ENCODE data around the gene RASL10A. TPM values are rescaled to one million over a fixed set of nuclear protein-coding genes. Genes with fewer than 3 reads are reported as not detected.

RASL10A gene
- total and polyA plus RNA-seq, 4 experiments from 2014 or later = 0.36 to 0.79 TPM; not detected in 2

GRCh38 chr22:29290061-29290460, 25.4 kb downstream of the RASL10A start:
- DNase-seq = no peak
- peaks cover 59 to 93% of the 10 kb centered on the region in 2 donors for H3K36me3 Mint-ChIP-seq
- H3K27me3 ChIP-seq (ENCODE audit: insufficient read depth, low read length) = no peaks in the 10 kb centered on the region
- ChIA-PET CTCF (ENCODE audit: partially characterized antibody) (no interaction called here), POLR2A (ENCODE audit: partially characterized antibody) (no interaction called here)
- H3K9me3 Mint-ChIP-seq = no peaks in the 10 kb centered on the region
- H3K36me3 ChIP-seq (ENCODE audit: insufficient read depth, low read length) = peaks cover 84% of the 10 kb centered on the region
- H3K27me3 Mint-ChIP-seq = no peaks in the 10 kb centered on the region
- H3K27ac ChIP-seq (ENCODE audit: low read depth, low read length) = no peak overlapping the region
- H3K4me3 Mint-ChIP-seq = no peak overlapping the region
- no peak overlapping the region for H3K4me3 ChIP-seq (ENCODE audit: low read length in 2 of 2)
- H3K27ac Mint-ChIP-seq = no peak overlapping the region
- no peaks in the 10 kb centered on the region for H3K4me1 ChIP-seq (ENCODE audit: insufficient read depth, low read length)
- peaks cover 10 to 21% (median 11%) of the 10 kb centered on the region in 4 donors for H3K4me1 Mint-ChIP-seq
- intact Hi-C loops (cut with micrococcal nuclease) = no loop called here
- no peaks in the 10 kb centered on the region for H3K9me3 ChIP-seq (ENCODE audit: control insufficient read depth in 1 of 2, low read length in 2 of 2)

DNA sequence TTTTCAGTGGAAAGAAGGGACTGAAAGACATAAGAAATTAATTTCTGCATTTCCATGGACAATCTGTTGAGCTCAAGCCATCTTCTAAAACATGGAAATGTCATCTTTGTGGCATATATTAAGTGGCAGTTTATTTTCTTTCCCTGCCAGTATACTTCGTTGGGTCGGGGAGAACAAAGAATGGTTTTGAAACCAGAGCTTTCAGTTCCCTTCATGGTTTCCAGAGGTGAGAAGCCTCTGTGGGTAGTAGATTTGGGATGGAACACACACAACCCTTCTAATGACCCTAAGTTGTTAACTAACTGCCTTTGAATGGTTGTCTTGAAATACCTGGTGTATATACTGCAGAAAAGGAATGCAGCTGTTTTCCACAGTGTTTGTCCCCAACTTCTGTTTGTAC, 26.7 kb downstream of the RASL10A start:
- Mint-ChIP-seq H3K27me3 (no peaks in the 10 kb centered on the region), H3K27ac (peak overlapping the region in 5 of 7 donors; percentile 10 to 76 (median 45)), H3K36me3 (peaks cover 65 to 91% of the 10 kb centered on the region in 2 donors), H3K4me3 (peak overlapping the region in 2 of 8 donors; percentile 6 to 14), H3K4me1 (peaks cover 11 to 25% (median 14%) of the 10 kb centered on the region in 4 donors), H3K9me3 (no peaks in the 10 kb centered on the region)
- H3K36me3 ChIP-seq (ENCODE audit: insufficient read depth, low read length) = peaks cover 87% of the 10 kb centered on the region
- H3K4me1 ChIP-seq (ENCODE audit: insufficient read depth, low read length) = no peaks in the 10 kb centered on the region
- POLR2A ChIA-PET (ENCODE audit: partially characterized antibody) = no interaction called here
- intact Hi-C loops (cut with micrococcal nuclease) = no loop called here
- no peak overlapping the region for H3K4me3 ChIP-seq (ENCODE audit: low read length in 2 of 2)
- no peaks in the 10 kb centered on the region for H3K9me3 ChIP-seq (ENCODE audit: control insufficient read depth in 1 of 2, low read length in 2 of 2)
- no peaks in the 10 kb centered on the region for H3K27me3 ChIP-seq (ENCODE audit: insufficient read depth, low read length)
- CTCF ChIA-PET (ENCODE audit: partially characterized antibody) = interaction anchor here (1.2 kb wide), 1 partner anchor 25 kb away, joined by 3 read pairs; no protein-coding TSS in a partner anchor
- no peak overlapping the region for H3K27ac ChIP-seq (ENCODE audit: low read depth, low read length)
- no peak for DNase-seq

- intact Hi-C loops (cut with micrococcal nuclease) = no loop called here
- Histone ChIP-seq H3K4me3 (ENCODE audit: low read length in 2 of 2) (no peak overlapping the region), H3K36me3 (ENCODE audit: insufficient read depth, low read length) (peaks cover 70% of the 10 kb centered on the region), H3K27ac (ENCODE audit: low read depth, low read length) (no peak overlapping the region), H3K4me1 (ENCODE audit: insufficient read depth, low read length) (peaks cover 1% of the 10 kb centered on the region), H3K9me3 (ENCODE audit: control insufficient read depth in 1 of 2, low read length in 2 of 2) (no peaks in the 10 kb centered on the region), H3K27me3 (ENCODE audit: insufficient read depth, low read length) (no peaks in the 10 kb centered on the region)
- POLR2A ChIA-PET (ENCODE audit: partially characterized antibody) = no interaction called here
- H3K27me3 Mint-ChIP-seq = no peaks in the 10 kb centered on the region
- H3K4me3 Mint-ChIP-seq = no peak overlapping the region
- DNase-seq = no peak
- H3K36me3 Mint-ChIP-seq = peaks cover 60 to 87% of the 10 kb centered on the region in 2 donors
- peak overlapping the region in 4 of 7 donors; percentile 20 to 70 (median 24) for H3K27ac Mint-ChIP-seq
- CTCF ChIA-PET (ENCODE audit: partially characterized antibody) = interaction anchor here (1.0 kb wide), 1 partner anchor 10 kb away, joined by 3 read pairs; no protein-coding TSS in a partner anchor
- no peaks in the 10 kb centered on the region for H3K9me3 Mint-ChIP-seq
- H3K4me1 Mint-ChIP-seq = peaks cover 16 to 23% (median 20%) of the 10 kb centered on the region in 4 donors
Observed at GRCh38 chr22:29284196-29284595, 31.3 kb downstream of the RASL10A start.

DNA sequence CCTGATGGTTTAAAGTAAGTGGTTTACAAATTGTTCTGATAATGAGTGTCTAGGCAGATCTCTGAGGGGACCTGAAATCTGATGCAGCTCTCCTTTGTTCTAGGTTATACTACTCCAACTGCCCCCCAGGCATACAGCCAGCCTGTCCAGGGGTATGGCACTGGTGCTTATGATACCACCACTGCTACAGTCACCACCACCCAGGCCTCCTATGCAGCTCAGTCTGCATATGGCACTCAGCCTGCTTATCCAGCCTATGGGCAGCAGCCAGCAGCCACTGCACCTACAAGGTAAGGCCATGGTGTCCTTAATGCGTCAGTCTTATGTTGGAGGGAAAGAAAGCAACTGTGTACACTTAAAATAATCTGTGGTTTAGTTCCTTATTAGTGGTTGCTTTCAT, 37.6 kb downstream of the RASL10A start:
- ChIA-PET CTCF (ENCODE audit: partially characterized antibody) (no interaction called here), POLR2A (ENCODE audit: partially characterized antibody) (interaction anchor here (1.2 kb wide), 1 partner anchor 9 kb away, joined by 6 read pairs; the partner anchor contains the start of gene EWSR1)
- no peaks in the 10 kb centered on the region for H3K27me3 ChIP-seq (ENCODE audit: insufficient read depth, low read length)
- H3K27ac ChIP-seq (ENCODE audit: low read depth, low read length) = no peak overlapping the region
- intact Hi-C loops (cut with micrococcal nuclease) = loop anchor here (10.0 kb wide), 1 partner anchor 107 kb away; the partner anchor contains the start of gene AP1B1
- H3K4me1 ChIP-seq (ENCODE audit: insufficient read depth, low read length) = peaks cover 55% of the 10 kb centered on the region
- H3K4me3 Mint-ChIP-seq = peak overlapping the region in 1 of 8 donors; percentile 31
- peaks cover 78% of the 10 kb centered on the region for H3K36me3 ChIP-seq (ENCODE audit: insufficient read depth, low read length)
- H3K9me3 Mint-ChIP-seq = no peaks in the 10 kb centered on the region
- H3K4me1 Mint-ChIP-seq = peaks cover 40 to 69% (median 45%) of the 10 kb centered on the region in 4 donors
- no peaks in the 10 kb centered on the region for H3K9me3 ChIP-seq (ENCODE audit: control insufficient read depth in 1 of 2, low read length in 2 of 2)
- no peak overlapping the region for H3K4me3 ChIP-seq (ENCODE audit: low read length in 2 of 2)
- H3K27ac Mint-ChIP-seq = peak overlapping the region in 2 of 7 donors; percentile 6 to 69
- H3K27me3 Mint-ChIP-seq = no peaks in the 10 kb centered on the region
- peaks cover 73 to 86% of the 10 kb centered on the region in 2 donors for H3K36me3 Mint-ChIP-seq
- DNase-seq = no peak

- POLR2A ChIA-PET (ENCODE audit: partially characterized antibody) = no interaction called here
- intact Hi-C loops (cut with micrococcal nuclease) = loop anchor here (10.0 kb wide), 1 partner anchor 109 kb away; the partner anchor contains the start of gene AP1B1
- Mint-ChIP-seq H3K9me3 (no peaks in the 10 kb centered on the region), H3K4me3 (peak overlapping the region in 2 of 8 donors; percentile 4 to 45), H3K27me3 (no peaks in the 10 kb centered on the region), H3K36me3 (peaks cover 76 to 88% of the 10 kb centered on the region in 2 donors), H3K27ac (peak overlapping the region in 2 of 7 donors; percentile 2 to 32), H3K4me1 (peaks cover 53 to 83% (median 62%) of the 10 kb centered on the region in 4 donors)
- no peak overlapping the region for H3K27ac ChIP-seq (ENCODE audit: low read depth, low read length)
- CTCF ChIA-PET (ENCODE audit: partially characterized antibody) = interaction anchor here (1.5 kb wide), 1 partner anchor 30 kb away, joined by 4 read pairs; no protein-coding TSS in a partner anchor
- no peaks in the 10 kb centered on the region for H3K27me3 ChIP-seq (ENCODE audit: insufficient read depth, low read length)
- H3K4me3 ChIP-seq (ENCODE audit: low read length in 2 of 2) = no peak overlapping the region
- H3K36me3 ChIP-seq (ENCODE audit: insufficient read depth, low read length) = peaks cover 86% of the 10 kb centered on the region
- no peak for DNase-seq
- no peaks in the 10 kb centered on the region for H3K9me3 ChIP-seq (ENCODE audit: control insufficient read depth in 1 of 2, low read length in 2 of 2)
- peaks cover 74% of the 10 kb centered on the region for H3K4me1 ChIP-seq (ENCODE audit: insufficient read depth, low read length)
Observed at GRCh38 chr22:29275819-29276565, 39.5 kb downstream of the RASL10A start.

DNA sequence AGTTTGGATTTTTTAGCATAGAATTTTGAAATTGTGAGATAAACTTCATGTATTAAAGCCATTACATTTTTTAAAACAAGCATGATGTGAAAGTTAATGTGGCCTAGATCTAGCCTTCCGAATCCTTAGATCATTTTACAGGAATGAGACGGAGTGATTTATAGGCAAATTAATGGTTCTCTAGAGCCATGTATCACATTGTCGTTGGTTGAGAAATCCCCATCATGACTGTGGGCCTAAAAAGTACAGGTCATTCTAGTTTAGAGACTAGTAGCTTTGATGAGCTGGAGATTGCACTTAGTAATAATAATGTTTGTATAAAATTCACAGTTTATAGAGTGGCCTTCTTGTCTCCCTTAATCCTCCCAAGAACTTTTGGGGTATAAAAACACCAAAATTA, 40.3 kb downstream of the RASL10A start:
- CTCF ChIA-PET (ENCODE audit: partially characterized antibody) = no interaction called here
- no peak overlapping the region for H3K4me3 ChIP-seq (ENCODE audit: low read length in 2 of 2)
- no peak for DNase-seq
- no peaks in the 10 kb centered on the region for H3K9me3 ChIP-seq (ENCODE audit: control insufficient read depth in 1 of 2, low read length in 2 of 2)
- H3K27ac ChIP-seq (ENCODE audit: low read depth, low read length) = no peak overlapping the region
- peaks cover 82% of the 10 kb centered on the region for H3K4me1 ChIP-seq (ENCODE audit: insufficient read depth, low read length)
- Mint-ChIP-seq H3K4me1 (peaks cover 61 to 88% (median 69%) of the 10 kb centered on the region in 4 donors), H3K9me3 (no peaks in the 10 kb centered on the region), H3K27me3 (no peaks in the 10 kb centered on the region), H3K27ac (peak overlapping the region in 3 of 7 donors; percentile 10 to 98 (median 28)), H3K36me3 (peaks cover 78 to 91% of the 10 kb centered on the region in 2 donors), H3K4me3 (peak overlapping the region in 2 of 8 donors; percentile 23 to 35)
- no peaks in the 10 kb centered on the region for H3K27me3 ChIP-seq (ENCODE audit: insufficient read depth, low read length)
- POLR2A ChIA-PET (ENCODE audit: partially characterized antibody) = no interaction called here
- H3K36me3 ChIP-seq (ENCODE audit: insufficient read depth, low read length) = peaks cover 82% of the 10 kb centered on the region
- intact Hi-C loops (cut with micrococcal nuclease) = loop anchor here (10.0 kb wide), 1 partner anchor 110 kb away; the partner anchor contains the start of gene AP1B1

DNA sequence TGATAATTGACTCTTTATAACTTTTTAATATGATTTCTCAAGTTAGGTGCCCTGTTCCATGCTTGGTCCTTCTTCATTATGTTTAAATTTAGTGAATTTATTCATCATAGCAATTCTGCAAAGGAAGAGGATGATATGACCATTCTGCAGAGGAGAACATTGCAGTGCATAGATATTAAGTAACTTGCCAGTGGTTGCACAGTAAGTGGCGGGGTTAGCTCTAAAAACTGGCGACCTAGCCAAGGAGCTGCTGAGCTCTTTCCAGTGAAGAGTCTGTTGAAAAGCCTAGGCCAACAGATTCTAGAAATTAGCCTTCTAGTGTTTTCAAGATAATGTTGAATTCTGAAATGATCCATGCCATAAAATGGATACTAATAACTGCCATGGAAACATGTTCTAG, 42.9 kb downstream of the RASL10A start:
- ChIA-PET CTCF (ENCODE audit: partially characterized antibody) (no interaction called here), POLR2A (ENCODE audit: partially characterized antibody) (no interaction called here)
- Mint-ChIP-seq H3K4me1 (peaks cover 60 to 93% (median 74%) of the 10 kb centered on the region in 4 donors), H3K4me3 (peak overlapping the region in 5 of 8 donors; percentile 77 to 98 (median 94)), H3K27me3 (no peaks in the 10 kb centered on the region), H3K36me3 (peaks cover 66 to 88% of the 10 kb centered on the region in 2 donors), H3K9me3 (peaks cover 0 to 3% (median 0%) of the 10 kb centered on the region in 8 donors), H3K27ac (peak overlapping the region in 4 of 7 donors; percentile 14 to 98 (median 48))
- H3K27me3 ChIP-seq (ENCODE audit: insufficient read depth, low read length) = no peaks in the 10 kb centered on the region
- H3K4me1 ChIP-seq (ENCODE audit: insufficient read depth, low read length) = peaks cover 86% of the 10 kb centered on the region
- peaks cover 63% of the 10 kb centered on the region for H3K36me3 ChIP-seq (ENCODE audit: insufficient read depth, low read length)
- H3K9me3 ChIP-seq (ENCODE audit: control insufficient read depth in 1 of 2, low read length in 2 of 2) = no peaks in the 10 kb centered on the region
- DNase-seq = no peak
- H3K4me3 ChIP-seq (ENCODE audit: low read length in 2 of 2) = no peak overlapping the region
- H3K27ac ChIP-seq (ENCODE audit: low read depth, low read length) = no peak overlapping the region
- intact Hi-C loops (cut with micrococcal nuclease) = loop anchor here (10.0 kb wide), 1 partner anchor 112 kb away; the partner anchor contains the start of gene AP1B1
